OCI-LY1 (cell line): ENCODE measurements around the gene TAS2R16.

Experiments used
- EZH2 ChIP-seq: fragments of 200-600 bp; sonication (generic), shearing (Covaris generic); IDR thresholded peaks from 2 replicates; pipeline ENCODE4 v1.8.0; 2017; ENCODE audit warnings: borderline replicate concordance, mixed run types, mild to moderate bottlenecking, antibody characterized with exemption, low read length, moderate library complexity, mixed read lengths
- TF ChIP-seq, protein P1 (sequence below): fragments of 200-600 bp; sonication (generic), shearing (Covaris generic); IDR thresholded peaks from 2 replicates; pipeline ENCODE4 v1.5.1; 2017; ENCODE audit warnings: mild to moderate bottlenecking, antibody characterized with exemption, low read length, moderate library complexity, mixed read lengths

DNA sequence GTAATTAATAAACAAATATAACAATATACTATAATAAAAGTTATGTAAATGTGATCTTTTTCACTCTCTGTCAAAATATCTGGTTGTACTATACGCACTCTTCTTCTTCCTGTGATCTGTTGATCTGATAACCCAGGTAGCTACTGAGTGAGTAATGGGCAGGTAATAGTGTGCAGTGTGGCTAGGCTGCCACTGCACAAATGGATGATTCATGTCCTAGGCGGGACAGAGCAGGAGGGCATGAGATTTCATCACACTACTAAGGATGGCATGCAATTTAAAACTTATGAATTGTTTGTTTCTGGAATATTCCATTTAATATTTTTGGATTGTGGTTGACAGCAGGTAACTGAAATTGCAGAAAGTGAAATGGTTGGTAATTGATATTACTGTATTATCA lies 44.5 kb downstream of the TAS2R16 start:
- TF ChIP-seq, protein P1, sequence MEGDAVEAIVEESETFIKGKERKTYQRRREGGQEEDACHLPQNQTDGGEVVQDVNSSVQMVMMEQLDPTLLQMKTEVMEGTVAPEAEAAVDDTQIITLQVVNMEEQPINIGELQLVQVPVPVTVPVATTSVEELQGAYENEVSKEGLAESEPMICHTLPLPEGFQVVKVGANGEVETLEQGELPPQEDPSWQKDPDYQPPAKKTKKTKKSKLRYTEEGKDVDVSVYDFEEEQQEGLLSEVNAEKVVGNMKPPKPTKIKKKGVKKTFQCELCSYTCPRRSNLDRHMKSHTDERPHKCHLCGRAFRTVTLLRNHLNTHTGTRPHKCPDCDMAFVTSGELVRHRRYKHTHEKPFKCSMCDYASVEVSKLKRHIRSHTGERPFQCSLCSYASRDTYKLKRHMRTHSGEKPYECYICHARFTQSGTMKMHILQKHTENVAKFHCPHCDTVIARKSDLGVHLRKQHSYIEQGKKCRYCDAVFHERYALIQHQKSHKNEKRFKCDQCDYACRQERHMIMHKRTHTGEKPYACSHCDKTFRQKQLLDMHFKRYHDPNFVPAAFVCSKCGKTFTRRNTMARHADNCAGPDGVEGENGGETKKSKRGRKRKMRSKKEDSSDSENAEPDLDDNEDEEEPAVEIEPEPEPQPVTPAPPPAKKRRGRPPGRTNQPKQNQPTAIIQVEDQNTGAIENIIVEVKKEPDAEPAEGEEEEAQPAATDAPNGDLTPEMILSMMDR, result no peak
- no peak for TF ChIP-seq EZH2
